Activated T-helper 1 cell treated with anti-CD3 and anti-CD28 coated beads, Interleukin-2, amount 50 U/mL, for 16 hours (primary cell): ENCODE data around the gene MTARC1.

ENCODE experiments used
- DNase-seq, 2 donors: peaks; one replicate each; pipeline ENCODE4 v3.0.0-alpha.2; 2020; ENCODE audit warnings: low read depth in 1 of 2, low spot score in 1 of 2

The MTARC1 gene

GRCh38 chr1:220827445-220828178 is 40.9 kb downstream of the MTARC1 start:
- no peak for DNase-seq

- no peak for DNase-seq
These were observed 41.4 kb downstream of the MTARC1 start for GRCh38 chr1:220828179-220828490.

- no peak for DNase-seq
These were observed 42.4 kb downstream of the MTARC1 start for GRCh38 chr1:220828950-220829586.

DNA sequence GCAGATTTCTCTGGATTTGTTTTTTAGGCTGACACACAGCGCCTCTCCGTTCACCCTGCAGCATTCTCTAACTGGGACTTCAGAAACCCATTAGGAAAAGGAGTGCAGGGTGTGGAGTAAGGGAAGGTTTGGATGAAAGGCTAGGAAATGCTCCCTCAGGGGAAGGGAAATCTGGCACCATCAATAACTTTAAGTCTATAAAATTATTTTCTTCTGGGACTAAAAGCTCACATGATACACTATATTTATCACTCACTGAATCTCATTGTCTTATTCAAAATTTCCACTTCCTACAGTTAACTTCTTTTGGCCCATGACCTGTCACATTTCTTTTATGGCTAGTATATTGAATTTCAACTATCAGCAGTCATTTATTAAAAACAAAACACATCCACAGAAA is 46.7 kb downstream of the MTARC1 start:
- DNase-seq, result no peak

GRCh38 chr1:220834155-220834870 is 47.6 kb downstream of the MTARC1 start:
- DNase-seq, result no peak
